ENCODE results near the gene OMD. TPM values are rescaled to one million over a fixed set of nuclear protein-coding genes. Genes with fewer than 3 reads are reported as not detected.

The OMD gene
- total and polyA plus RNA-seq, 4 donors: 36.4 to 176 (median 99.8) TPM

- DNase-seq: no peak
- no peaks in the 10 kb centered on the region for H3K27me3 ChIP-seq (ENCODE audit: control insufficient read depth in 1 of 2, insufficient read depth in 2 of 2, low read length in 1 of 2)
- H3K27ac ChIP-seq (ENCODE audit: low read depth in 1 of 2, low read length in 2 of 2): no peak overlapping the region
- WGBS, 2 donors: 98% methylated on average over 2 of the region's 2 CpGs
- ATAC-seq (ENCODE audit: low FRiP score): no peak
- H3K4me1 ChIP-seq (ENCODE audit: control insufficient read depth in 1 of 2, insufficient read depth in 2 of 2, low read length in 2 of 2): peaks cover 0 to 3% of the 10 kb centered on the region in 2 donors
- H3K9me3 ChIP-seq (ENCODE audit: control insufficient read depth, low read length): no peaks in the 10 kb centered on the region
- no peaks in the 10 kb centered on the region for H3K36me3 ChIP-seq (ENCODE audit: control insufficient read depth in 1 of 2, insufficient read depth in 2 of 2, low read length in 1 of 2)
- intact Hi-C loops (cut with DNase I): no loop called here
- no peak overlapping the region for H3K4me3 ChIP-seq (ENCODE audit: low read length in 2 of 2)
Measured at GRCh38 chr9:92373167-92373566, 51.1 kb downstream of the OMD start.

DNA sequence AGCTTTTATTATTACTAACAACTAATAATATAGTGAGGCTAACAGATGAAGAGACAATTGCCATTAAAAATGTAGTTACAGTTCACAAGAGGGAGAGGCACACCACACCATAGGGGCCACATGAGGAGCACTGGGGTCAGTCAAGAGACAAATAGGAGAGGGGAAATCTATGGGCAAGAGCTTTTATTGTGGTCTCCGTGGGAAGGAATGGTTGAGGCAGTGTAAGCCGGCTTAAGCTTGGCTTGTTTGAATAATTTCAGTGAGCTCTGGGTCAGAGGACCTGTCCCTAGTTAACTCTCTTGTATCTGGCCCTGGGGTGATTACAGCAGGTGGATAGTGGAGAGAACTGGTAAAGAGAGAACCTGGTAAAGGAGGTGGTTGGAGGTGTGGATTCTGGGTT lies 55.2 kb downstream of the OMD start:
- Histone ChIP-seq H3K36me3 (ENCODE audit: control insufficient read depth in 1 of 2, insufficient read depth in 2 of 2, low read length in 1 of 2) (no peaks in the 10 kb centered on the region), H3K27me3 (ENCODE audit: control insufficient read depth in 1 of 2, insufficient read depth in 2 of 2, low read length in 1 of 2) (no peaks in the 10 kb centered on the region), H3K9me3 (ENCODE audit: control insufficient read depth, low read length) (no peaks in the 10 kb centered on the region), H3K4me1 (ENCODE audit: control insufficient read depth in 1 of 2, insufficient read depth in 2 of 2, low read length in 2 of 2) (no peaks in the 10 kb centered on the region), H3K4me3 (ENCODE audit: low read length in 2 of 2) (no peak overlapping the region), H3K27ac (ENCODE audit: low read depth in 1 of 2, low read length in 2 of 2) (no peak overlapping the region)
- DNase-seq (no peak), ATAC-seq (ENCODE audit: low FRiP score) (no peak)
- intact Hi-C loops (cut with DNase I): no loop called here
- 51 to 69% methylated on average over 2 of the region's 2 CpGs for WGBS, 2 donors

Other genes with a start within 250 kb of the OMD start
- gene IARS1, start 130.8 kb downstream of the OMD start, total RNA-seq: 10 to 100 TPM; 71.7 to 82.1 TPM
- gene IARS1, start 130.8 kb downstream of the OMD start, polyA plus RNA-seq: 10 to 100 TPM; 16.5 to 23.3 TPM
- 10 to 100 TPM; 29.7 to 43.1 TPM for gene NOL8, start 99.1 kb downstream of the OMD start, total RNA-seq
- gene NOL8, start 99.1 kb downstream of the OMD start, polyA plus RNA-seq: 10 to 100 TPM; 14.4 to 22.4 TPM
- gene CENPP, start 98.5 kb downstream of the OMD start, total RNA-seq: 10 to 100 TPM in 1 of 2 donors, 1 to 10 TPM in 1; 3.9 to 11.1 TPM
- 1 to 10 TPM in 1 of 2 donors, under 1 TPM in 1; 0.50 to 4.7 TPM for gene CENPP, start 98.5 kb downstream of the OMD start, polyA plus RNA-seq
- 100 to 1,000 TPM; 175 to 318 TPM for gene OGN, start 19.9 kb downstream of the OMD start, total RNA-seq
- gene OGN, start 19.9 kb downstream of the OMD start, polyA plus RNA-seq: 100 to 1,000 TPM; 235 to 803 TPM
- 100 to 1,000 TPM in 1 of 2 donors, 10 to 100 TPM in 1; 79.8 to 113 TPM for gene ASPN, start 58.0 kb upstream of the OMD start, total RNA-seq
- 100 to 1,000 TPM in 1 of 2 donors, 10 to 100 TPM in 1; 82.1 to 227 TPM for gene ASPN, start 58.0 kb upstream of the OMD start, polyA plus RNA-seq
- gene ECM2, start 111.5 kb upstream of the OMD start, total RNA-seq: 10 to 100 TPM; 54.6 to 65.6 TPM
- 100 to 1,000 TPM in 1 of 2 donors, 10 to 100 TPM in 1; 47.8 to 102 TPM for gene ECM2, start 111.5 kb upstream of the OMD start, polyA plus RNA-seq
- 10 to 100 TPM in 1 of 2 donors, 1 to 10 TPM in 1; 7.6 to 12.1 TPM for gene IPPK, start 245.7 kb upstream of the OMD start, total RNA-seq
- gene IPPK, start 245.7 kb upstream of the OMD start, polyA plus RNA-seq: 1 to 10 TPM; 2.5 to 6.0 TPM